Caco-2 (cell line): Measurements from ENCODE around the gene CTTNBP2NL. TPM values are rescaled to one million over a fixed set of nuclear protein-coding genes. Genes with fewer than 3 reads are reported as not detected.
"Not testable (repeated sequence)": the region's sequence is repeated elsewhere in the genome, so short reads cannot be mapped to it uniquely, and the experiment has no call there.

Experiments
- BruUV-seq: library from RNA; stranded (reverse); fragments of 400-500 nt; replicated peaks from 2 replicates; lab custom pipeline; 2021; lab: Mats Ljungman, UMichigan
- CTCF ChIA-PET: fragments of 300-600 bp; sonication (Branson Sonifier 250); formaldehyde crosslinking; loops from one replicate; lab custom pipeline; 2022; ENCODE audit warnings: antibody characterized with exemption; lab: Charles Lee
- POLR2A ChIA-PET: fragments of 300-600 bp; sonication (Branson Sonifier 250); formaldehyde crosslinking; loops from one replicate; lab custom pipeline; 2022; ENCODE audit warnings: antibody characterized with exemption; lab: Charles Lee
- DNase-seq, 2 experiments: peaks; one replicate each; pipeline versions ENCODE4 v3.0.0 to v3.0.0-alpha.2; 2020 to 2022
- H3K27me3 ChIP-seq: replicated peaks from 2 replicates; pipeline ENCODE4 v1.6.0; 2011; ENCODE audit warnings: low read length; ENCODE audit not compliant: control insufficient read depth, insufficient read depth
- H3K36me3 ChIP-seq: 2 replicates; pipeline ENCODE4 v1.5.1; 2011; ENCODE audit warnings: low read length; ENCODE audit not compliant: control insufficient read depth, insufficient read depth
- H3K4me1 ChIP-seq: fragments of 250-450 bp; sonication (Bioruptor Pico); 2 replicates; pipeline ENCODE4 v1.5.1; 2020; ENCODE audit warnings: mild to moderate bottlenecking
- H3K4me3 ChIP-seq: 2 replicates; pipeline ENCODE4 v1.5.1; 2011; ENCODE audit warnings: low read depth, mild to moderate bottlenecking, control low read depth, low read length
- H3K9me3 ChIP-seq: fragments of 250-450 bp; sonication (Bioruptor Pico); 2 replicates; pipeline ENCODE4 v1.5.1; 2020; ENCODE audit warnings: mild to moderate bottlenecking, moderate library complexity
- H3K27ac Mint-ChIP-seq: one replicate; pipeline ENCODE4 v1.8.0; 2022; ENCODE audit warnings: mixed read lengths; ENCODE audit not compliant: unreplicated experiment
- H3K27me3 Mint-ChIP-seq: one replicate; pipeline ENCODE4 v1.8.0; 2022; ENCODE audit warnings: mixed read lengths; ENCODE audit not compliant: insufficient read depth, unreplicated experiment
- H3K36me3 Mint-ChIP-seq: one replicate; pipeline ENCODE4 v1.8.0; 2022; ENCODE audit warnings: mild to moderate bottlenecking, mixed read lengths; ENCODE audit not compliant: insufficient read depth, unreplicated experiment
- H3K4me1 Mint-ChIP-seq: one replicate; pipeline ENCODE4 v1.8.0; 2022; ENCODE audit warnings: low read depth, mixed read lengths; ENCODE audit not compliant: unreplicated experiment
- H3K4me3 Mint-ChIP-seq: one replicate; pipeline ENCODE4 v1.8.0; 2022; ENCODE audit warnings: mild to moderate bottlenecking, moderate library complexity, mixed read lengths; ENCODE audit not compliant: unreplicated experiment
- H3K9me3 Mint-ChIP-seq: one replicate; pipeline ENCODE4 v1.8.0; 2022; ENCODE audit warnings: mixed read lengths; ENCODE audit not compliant: unreplicated experiment
- intact Hi-C: fragments of 100-400 bp; cut with micrococcal nuclease; formaldehyde crosslinking; loops from one replicate; pipeline ENCODE4 v1.10.0; 2022; ENCODE audit not compliant: unreplicated experiment
- total RNA-seq: library from RNA; stranded (reverse); gene quantifications from 2 replicates; pipeline ENCODE4 v1.2.3, GENCODE V29; 2022
- TF ChIP-seq, protein P1 (sequence below), 2 experiments: fragments of 200-600 bp in 1 of 2; IDR thresholded peaks; 1 replicate in 1 of 2; 2 replicates in 1 of 2; pipeline versions ENCODE4 v1.5.1 to v1.8.0; 2011 to 2022; ENCODE audit warnings: antibody characterized with exemption in 1 of 2, control low read depth in 1 of 2, inconsistent platforms in 1 of 2, low read depth in 1 of 2, low read length in 1 of 2, mild to moderate bottlenecking in 1 of 2, moderate library complexity in 1 of 2; ENCODE audit not compliant: insufficient read depth in 1 of 2, severe bottlenecking in 1 of 2, unreplicated experiment in 1 of 2

Gene CTTNBP2NL
- total RNA-seq, 1 experiment from 2014 or later = 11.3 TPM

DNA sequence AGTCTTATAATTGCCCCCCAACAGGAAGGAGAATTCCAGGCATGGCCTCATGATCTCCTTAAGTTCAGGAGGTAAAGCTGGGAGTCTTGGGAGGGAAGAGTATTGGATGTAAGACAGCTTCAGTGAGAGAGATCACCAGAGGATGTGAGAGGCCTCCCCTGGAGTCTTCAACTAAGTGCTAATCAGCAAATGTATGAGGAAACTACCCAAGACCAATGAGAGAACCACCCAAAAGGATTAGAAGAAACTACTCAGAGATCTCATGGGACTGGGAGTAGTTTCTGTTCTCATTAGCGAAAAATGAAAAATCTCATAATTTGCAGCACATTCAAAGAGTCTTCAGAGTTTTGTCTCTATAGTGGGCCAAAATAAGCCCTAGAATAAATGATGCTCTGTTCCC, 76.1 kb downstream of the CTTNBP2NL start:
- intact Hi-C loops = no loop called here
- H3K4me1 Mint-ChIP-seq = no peaks in the 10 kb centered on the region
- TF ChIP-seq, protein P1, sequence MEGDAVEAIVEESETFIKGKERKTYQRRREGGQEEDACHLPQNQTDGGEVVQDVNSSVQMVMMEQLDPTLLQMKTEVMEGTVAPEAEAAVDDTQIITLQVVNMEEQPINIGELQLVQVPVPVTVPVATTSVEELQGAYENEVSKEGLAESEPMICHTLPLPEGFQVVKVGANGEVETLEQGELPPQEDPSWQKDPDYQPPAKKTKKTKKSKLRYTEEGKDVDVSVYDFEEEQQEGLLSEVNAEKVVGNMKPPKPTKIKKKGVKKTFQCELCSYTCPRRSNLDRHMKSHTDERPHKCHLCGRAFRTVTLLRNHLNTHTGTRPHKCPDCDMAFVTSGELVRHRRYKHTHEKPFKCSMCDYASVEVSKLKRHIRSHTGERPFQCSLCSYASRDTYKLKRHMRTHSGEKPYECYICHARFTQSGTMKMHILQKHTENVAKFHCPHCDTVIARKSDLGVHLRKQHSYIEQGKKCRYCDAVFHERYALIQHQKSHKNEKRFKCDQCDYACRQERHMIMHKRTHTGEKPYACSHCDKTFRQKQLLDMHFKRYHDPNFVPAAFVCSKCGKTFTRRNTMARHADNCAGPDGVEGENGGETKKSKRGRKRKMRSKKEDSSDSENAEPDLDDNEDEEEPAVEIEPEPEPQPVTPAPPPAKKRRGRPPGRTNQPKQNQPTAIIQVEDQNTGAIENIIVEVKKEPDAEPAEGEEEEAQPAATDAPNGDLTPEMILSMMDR (IDR thresholded peaks at IDR 0.05; ENCODE audit: insufficient read depth in 1 of 2, low read depth in 1 of 2, low read length in 1 of 2, severe bottlenecking in 1 of 2, unreplicated experiment in 1 of 2) = no peak
- DNase-seq = no peak
- H3K4me3 ChIP-seq = no peak overlapping the region
- no peak overlapping the region for H3K4me3 Mint-ChIP-seq
- ChIA-PET CTCF (interaction anchor here (0.6 kb wide), 1 partner anchor 316 kb away, joined by 3 read pairs; no protein-coding TSS in a partner anchor), POLR2A (no interaction called here)
- H3K9me3 ChIP-seq = no peaks in the 10 kb centered on the region
- no peaks in the 10 kb centered on the region for H3K36me3 ChIP-seq
- no TSS peak for BruUV-seq
- H3K27me3 ChIP-seq = no peaks in the 10 kb centered on the region
- H3K36me3 Mint-ChIP-seq = no peaks in the 10 kb centered on the region
- H3K4me1 ChIP-seq = no peaks in the 10 kb centered on the region
- no peaks in the 10 kb centered on the region for H3K27me3 Mint-ChIP-seq
- peaks cover 5% of the 10 kb centered on the region for H3K9me3 Mint-ChIP-seq
- no peak overlapping the region for H3K27ac Mint-ChIP-seq

DNA sequence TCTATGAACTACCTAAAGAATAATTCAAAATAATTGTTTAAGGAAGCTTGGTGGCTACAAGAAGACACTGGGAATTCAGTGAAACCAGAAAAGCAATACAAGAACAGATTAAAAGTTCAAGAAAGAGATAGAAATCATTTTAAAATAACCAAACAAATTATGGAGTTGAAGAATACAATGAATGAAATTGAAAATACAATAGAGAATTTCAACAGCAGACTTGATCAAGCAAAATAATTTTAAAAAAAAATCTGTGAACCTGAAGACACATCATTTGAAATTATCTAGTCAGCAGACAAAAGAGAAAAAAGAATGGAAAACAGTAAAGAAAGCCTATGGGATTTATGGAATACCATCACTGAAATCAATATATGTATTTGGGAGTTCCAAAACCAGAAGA, 81.5 kb downstream of the CTTNBP2NL start:
- intact Hi-C loops = no loop called here
- Mint-ChIP-seq H3K4me1 (no peaks in the 10 kb centered on the region), H3K27me3 (no peaks in the 10 kb centered on the region), H3K9me3 (peaks cover 18% of the 10 kb centered on the region), H3K36me3 (no peaks in the 10 kb centered on the region), H3K4me3 (no peak overlapping the region), H3K27ac (no peak overlapping the region)
- H3K9me3 ChIP-seq = no peaks in the 10 kb centered on the region
- POLR2A ChIA-PET = no interaction called here
- H3K4me1 ChIP-seq = no peaks in the 10 kb centered on the region
- H3K4me3 ChIP-seq = no peak overlapping the region
- no peaks in the 10 kb centered on the region for H3K27me3 ChIP-seq
- TF ChIP-seq, protein P1 (IDR thresholded peaks at IDR 0.05; ENCODE audit: insufficient read depth in 1 of 2, low read depth in 1 of 2, low read length in 1 of 2, severe bottlenecking in 1 of 2, unreplicated experiment in 1 of 2) = no peak
- no peaks in the 10 kb centered on the region for H3K36me3 ChIP-seq
- no TSS peak for BruUV-seq
- CTCF ChIA-PET = no interaction called here
- no peak for DNase-seq

DNA sequence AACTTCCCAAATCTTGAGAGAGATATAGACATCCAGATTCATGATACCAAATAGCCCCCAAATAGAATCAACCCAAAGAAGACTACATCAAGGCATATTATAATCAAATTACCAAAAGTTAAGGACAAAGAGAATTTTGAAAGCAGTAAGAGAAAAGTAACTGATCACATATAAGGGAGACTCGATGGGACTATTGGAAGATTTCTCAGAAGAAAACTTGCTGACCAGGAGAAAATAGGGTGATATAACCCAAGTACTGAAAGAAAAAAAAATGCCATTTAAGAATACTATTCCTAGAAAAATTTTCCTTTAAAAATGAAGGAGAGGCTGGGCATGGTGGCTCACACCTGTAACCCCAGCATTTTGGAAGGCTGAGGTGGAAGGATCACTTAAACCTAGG, 82.3 kb downstream of the CTTNBP2NL start:
- no peaks in the 10 kb centered on the region for H3K36me3 Mint-ChIP-seq
- Histone ChIP-seq H3K9me3 (no peaks in the 10 kb centered on the region), H3K4me3 (no peak overlapping the region), H3K36me3 (no peaks in the 10 kb centered on the region), H3K27me3 (no peaks in the 10 kb centered on the region), H3K4me1 (no peaks in the 10 kb centered on the region)
- H3K27ac Mint-ChIP-seq = no peak overlapping the region
- H3K4me1 Mint-ChIP-seq = no peaks in the 10 kb centered on the region
- intact Hi-C loops = no loop called here
- H3K9me3 Mint-ChIP-seq = peaks cover 18% of the 10 kb centered on the region
- TF ChIP-seq, protein P1 (IDR thresholded peaks at IDR 0.05; ENCODE audit: insufficient read depth in 1 of 2, low read depth in 1 of 2, low read length in 1 of 2, severe bottlenecking in 1 of 2, unreplicated experiment in 1 of 2) = no peak
- CTCF ChIA-PET = no interaction called here
- H3K4me3 Mint-ChIP-seq = no peak overlapping the region
- no peak for DNase-seq
- POLR2A ChIA-PET = no interaction called here
- no TSS peak for BruUV-seq
- H3K27me3 Mint-ChIP-seq = peaks cover 2% of the 10 kb centered on the region

DNA sequence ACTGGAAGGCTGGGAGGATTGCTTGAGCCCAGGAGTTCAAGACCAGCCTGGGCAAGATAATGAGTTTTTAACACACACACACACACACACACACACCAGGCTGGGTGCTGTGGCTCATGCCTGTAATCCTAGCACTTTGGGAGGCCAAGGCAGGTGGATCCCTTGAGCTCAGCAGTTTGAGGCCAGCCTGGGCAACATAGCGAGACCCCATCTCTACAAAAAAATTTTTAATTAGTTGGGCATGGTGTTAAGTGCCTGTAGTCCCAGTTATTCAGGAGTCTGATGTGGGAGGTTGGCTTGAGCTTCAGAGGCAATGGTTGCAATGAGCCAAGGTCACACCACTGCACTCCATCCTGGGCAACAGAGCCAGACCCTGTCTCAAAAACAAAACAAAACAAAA, 90.0 kb downstream of the CTTNBP2NL start:
- BruUV-seq, intact Hi-C loops, H3K27me3 ChIP-seq, H3K4me1 Mint-ChIP-seq, H3K4me3 ChIP-seq, POLR2A ChIA-PET, CTCF ChIA-PET, H3K4me3 Mint-ChIP-seq, H3K9me3 Mint-ChIP-seq, H3K36me3 Mint-ChIP-seq, DNase-seq, H3K36me3 ChIP-seq, H3K4me1 ChIP-seq, H3K27me3 Mint-ChIP-seq, H3K27ac Mint-ChIP-seq, H3K9me3 ChIP-seq: not testable (repeated sequence)

DNA sequence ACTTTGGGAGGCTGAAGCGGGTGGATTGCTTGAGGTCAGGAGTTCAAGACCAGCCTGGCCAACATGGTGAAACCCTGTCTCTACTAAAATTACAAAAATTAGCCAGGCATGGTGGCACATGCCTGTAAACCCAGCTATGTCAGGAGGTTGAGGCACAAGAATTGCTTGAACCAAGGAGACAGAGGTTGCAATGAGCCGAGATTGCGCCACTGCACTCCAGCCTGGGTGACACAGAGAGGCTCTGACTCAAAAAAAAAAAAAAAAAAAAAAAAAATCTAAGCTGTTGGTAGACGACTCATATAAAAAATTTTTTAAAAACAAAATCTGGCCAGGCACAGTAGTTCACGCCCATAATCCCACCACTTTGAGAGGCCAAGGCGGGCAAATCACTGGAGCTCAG, 91.7 kb downstream of the CTTNBP2NL start:
- H3K4me3 Mint-ChIP-seq, H3K9me3 ChIP-seq, DNase-seq, H3K36me3 ChIP-seq, H3K4me1 Mint-ChIP-seq, H3K27me3 Mint-ChIP-seq, H3K4me1 ChIP-seq, intact Hi-C loops, H3K36me3 Mint-ChIP-seq, CTCF ChIA-PET, H3K27me3 ChIP-seq, H3K27ac Mint-ChIP-seq, BruUV-seq, H3K4me3 ChIP-seq, POLR2A ChIA-PET, H3K9me3 Mint-ChIP-seq: not testable (repeated sequence)
